K562 (cell line): Measurements from ENCODE around the gene CDKN2AIPNL. TPM values are rescaled to one million over a fixed set of nuclear protein-coding genes. Genes with fewer than 3 reads are reported as not detected.

ENCODE experiments used
- ATAC-seq: fragments of 200-7000 bp; cut with Tn5 transposase; 3 replicates; pipeline ENCODE4 v1.9.1; 2020; ENCODE audit warnings: moderate library complexity
- BruUV-seq: library from RNA; stranded (reverse); fragments of 400-500 nt; replicated peaks from 2 replicates; lab custom pipeline; 2021; lab: Mats Ljungman, UMichigan
- CTCF ChIA-PET: fragments of 300-600 bp; formaldehyde crosslinking; extraction: SDS; loops from one replicate; lab custom pipeline; 2021; ENCODE audit warnings: low intra/inter-chr PET ratio; lab: Yijun Ruan, JAX
- POLR2A ChIA-PET: fragments of 300-600, 350-650 bp; sonication (Branson Sonifier 250); formaldehyde crosslinking; extraction: SDS; loops from one replicate; lab custom pipeline; 2021; ENCODE audit warnings: antibody characterized with exemption, inconsistent platforms; lab: Yijun Ruan, JAX
- DNase-seq, 4 experiments: peaks; one replicate each; pipeline versions ENCODE4 v3.0.0 to v3.0.0-alpha.2; 2011 to 2018; ENCODE audit warnings: low spot score in 3 of 4, mixed read lengths in 3 of 4; ENCODE audit errors: extremely low read depth in 1 of 4
- FAIRE-seq: peaks from 2 replicates; lab custom pipeline; 2011; peaks lifted over from hg19 to GRCh38; lab: Jason Lieb, UNC
- H2AFZ ChIP-seq: 2 replicates; pipeline ENCODE4 v1.6.0; 2011; ENCODE audit warnings: low read depth, low read length, control low read depth, inconsistent platforms
- H3K27ac ChIP-seq: fragments of 200-600 bp; 3 replicates; pipeline ENCODE4 v1.8.0; 2011; ENCODE audit warnings: low read depth, mild to moderate bottlenecking, control low read depth, inconsistent platforms, low read length, moderate library complexity, mixed read lengths; ENCODE audit errors: extremely low read depth
- H3K27me3 ChIP-seq, 2 experiments: fragments of 300-600 bp in 1 of 2; 2 replicates in 1 of 2; 3 replicates in 1 of 2; pipeline versions ENCODE4 v1.6.0 to v1.8.0; 2011; ENCODE audit warnings: inconsistent platforms in 2 of 2, low read length in 2 of 2, mild to moderate bottlenecking in 1 of 2, mixed read lengths in 1 of 2, moderate library complexity in 1 of 2; ENCODE audit not compliant: control insufficient read depth in 2 of 2, insufficient read depth in 2 of 2
- H3K36me3 ChIP-seq: fragments of 300-600 bp; 3 replicates; pipeline ENCODE4 v1.8.0; 2011; ENCODE audit warnings: mild to moderate bottlenecking, low read length, inconsistent platforms; ENCODE audit not compliant: control insufficient read depth, insufficient read depth
- H3K4me1 ChIP-seq, 2 experiments: fragments of 200-600 bp in 1 of 2; replicated peaks in 1 of 2; 2 replicates in 1 of 2; 3 replicates in 1 of 2; pipeline versions ENCODE4 v1.5.1 to v1.8.0; 2011; ENCODE audit warnings: inconsistent platforms in 2 of 2, low read length in 2 of 2, mild to moderate bottlenecking in 1 of 2, mixed read lengths in 1 of 2, moderate library complexity in 1 of 2; ENCODE audit not compliant: control insufficient read depth in 2 of 2, insufficient read depth in 2 of 2
- H3K4me2 ChIP-seq: 2 replicates; pipeline ENCODE4 v1.6.1; 2011; ENCODE audit warnings: low read length, control low read depth, inconsistent platforms, mixed read lengths; ENCODE audit not compliant: insufficient read depth
- H3K4me3 ChIP-seq: fragments of 200-600 bp; sonication (generic), shearing (Covaris generic); 2 replicates; pipeline ENCODE4 v1.5.1; 2016; ENCODE audit warnings: control low read depth, inconsistent platforms
- H3K79me2 ChIP-seq: fragments of 200-600 bp; 3 replicates; pipeline ENCODE4 v1.8.0; 2011; ENCODE audit warnings: low read length, inconsistent platforms; ENCODE audit not compliant: control insufficient read depth, insufficient read depth
- H3K9ac ChIP-seq, 2 experiments: 2 replicates each; pipeline versions ENCODE4 v1.6.0 to v1.6.1; 2011; ENCODE audit warnings: low read depth in 2 of 2, low read length in 2 of 2, control low read depth in 1 of 2, inconsistent platforms in 1 of 2, mild to moderate bottlenecking in 1 of 2, mixed read lengths in 1 of 2; ENCODE audit not compliant: insufficient read depth in 1 of 2
- H3K9me1 ChIP-seq: one replicate; pipeline ENCODE4 v1.6.0; 2011; ENCODE audit warnings: inconsistent platforms, mild to moderate bottlenecking, low read length, moderate library complexity; ENCODE audit not compliant: control insufficient read depth, insufficient read depth
- H3K9me3 ChIP-seq: replicated peaks from 2 replicates; pipeline ENCODE4 v1.5.1; 2011; ENCODE audit warnings: low read depth, low read length, inconsistent platforms; ENCODE audit not compliant: control insufficient read depth, insufficient read depth
- H4K20me1 ChIP-seq: replicated peaks from 2 replicates; pipeline ENCODE4 v1.6.1; 2011; ENCODE audit warnings: low read length, inconsistent platforms, mixed read lengths; ENCODE audit not compliant: control insufficient read depth, insufficient read depth
- ESRRA ChIP-seq: fragments of 450-650 bp; IDR thresholded peaks from 2 replicates; pipeline ENCODE4 v1.6.1; 2014; ENCODE audit warnings: low read depth, mild to moderate bottlenecking, moderate library complexity, borderline replicate concordance
- EWSR1 ChIP-seq: fragments of 450-650 bp; IDR thresholded peaks from 2 replicates; pipeline ENCODE4 v1.6.1; 2018; ENCODE audit warnings: borderline replicate concordance, mild to moderate bottlenecking, low read depth, moderate library complexity; ENCODE audit not compliant: partially characterized antibody
- HIVEP1 ChIP-seq: fragments of 250-450 bp; sonication (Bioruptor Pico); IDR thresholded peaks from 2 replicates; pipeline ENCODE4 v1.4.0; 2020; ENCODE audit warnings: mild to moderate bottlenecking
- WGBS: fragments of 100-300 bp; shearing (Covaris generic); methylation state at CpG from one replicate; pipeline ENCODE4 v1.1.6; 2016; ENCODE audit warnings: low coverage, mixed read lengths; ENCODE audit not compliant: insufficient coverage; ENCODE audit errors: missing lambda C conversion rate; 5-methylcytosine and 5-hydroxymethylcytosine counted together
- in situ Hi-C: fragments of 300-500 bp; cut with MboI; formaldehyde crosslinking; loops from 4 replicates; pipeline ENCODE4 v1.15.0; 2018; ENCODE audit warnings: inconsistent platforms, mixed read lengths
- intact Hi-C: fragments of 100-400 bp; cut with micrococcal nuclease; formaldehyde crosslinking; loops from 2 replicates; pipeline ENCODE4 v1.14.2; 2022
- polyA plus RNA-seq, 8 experiments: library from polyadenylated mRNA; depleted of rRNA in 4 of 8; stranded (reverse) in 5 of 8; unstranded in 3 of 8; fragments of >200 nt; fragmentation: Nextera tagmentation in 2 of 8; fragmentation: Illumina TruSeq in 1 of 8; extraction: Ambion mirVana in 2 of 8; extraction: Trizol in 1 of 8; gene quantifications; 2 replicates each; pipeline versions ENCODE4 v1.2.1 to v1.2.3, GENCODE V29; 2011 to 2014; ENCODE audit warnings: inconsistent platforms in 1 of 8, missing spikeins in 1 of 8
- total RNA-seq, 7 experiments: library from RNA; depleted of rRNA in 6 of 7; stranded (reverse); fragments of >200 nt in 6 of 7; fragmentation: Illumina TruSeq in 2 of 7; extraction: Trizol in 2 of 7; gene quantifications; 2 replicates each; pipeline versions ENCODE4 v1.2.1 to v1.2.3, GENCODE V29; 2011 to 2021; ENCODE audit warnings: low replicate concordance in 1 of 7
- TF ChIP-seq, protein P1 (sequence below): sonication (generic); formaldehyde crosslinking; IDR thresholded peaks from 2 replicates; pipeline ENCODE4 v1.8.0; 2022; ENCODE audit warnings: missing genetic modification reagents, mild to moderate bottlenecking, borderline replicate concordance
- TF ChIP-seq, protein P2 (sequence below): IDR thresholded peaks from 2 replicates; pipeline ENCODE4 v1.6.1; 2012; ENCODE audit warnings: low read depth, low read length, improper control_type of control experiment, borderline replicate concordance
- TF ChIP-seq, protein P3 (sequence below): sonication (generic); formaldehyde crosslinking; IDR thresholded peaks from 2 replicates; pipeline ENCODE4 v1.8.0; 2022; ENCODE audit warnings: mild to moderate bottlenecking, low read depth, missing genetic modification reagents
- TF ChIP-seq, protein P4 (sequence below): fragments of 450-650 bp; IDR thresholded peaks from 2 replicates; pipeline ENCODE4 v1.6.1; 2016

The CDKN2AIPNL gene
- total and polyA plus RNA-seq, 9 of the 15 experiments (the other 6 are each of a cell fraction or from before 2014, with no cell fraction given), result 19.9 to 46.9 (median 42.2) TPM

DNA sequence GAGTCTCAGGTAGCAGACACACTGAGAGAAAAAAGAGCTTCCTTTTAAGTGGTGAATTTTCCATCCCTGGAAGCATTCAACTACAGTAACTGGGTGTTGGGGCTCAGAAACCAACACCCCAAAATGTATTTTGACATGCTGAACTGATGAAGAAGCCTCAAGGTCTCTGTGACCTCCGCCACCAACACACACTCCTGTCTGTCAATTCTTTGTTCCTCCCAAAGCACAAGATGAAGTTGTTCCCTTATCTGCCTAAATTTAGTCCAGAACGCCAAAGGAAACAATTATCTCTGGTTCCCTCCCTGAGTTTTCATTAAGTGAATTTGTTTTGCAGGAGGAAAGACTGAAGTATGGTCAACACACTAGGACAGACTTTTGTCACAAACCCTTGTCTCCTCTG, 1.4 kb upstream of the CDKN2AIPNL start:
- Histone ChIP-seq H4K20me1 (no peaks in the 10 kb centered on the region), H3K4me1 (peaks cover 18 to 25% of the 10 kb centered on the region in 2 experiments), H2AFZ (peak overlapping the region; percentile 64), H3K27ac (no peak overlapping the region), H3K9me3 (no peaks in the 10 kb centered on the region), H3K9me1 (no peaks in the 10 kb centered on the region), H3K4me3 (no peak overlapping the region), H3K27me3 (no peaks in the 10 kb centered on the region), H3K9ac (peak overlapping the region in 1 of 2 experiments; percentile 20; a peak in 1 of 4 replicates), H3K36me3 (peaks cover 15% of the 10 kb centered on the region; the same call in 2 of the 3 replicates), H3K4me2 (peak overlapping the region; percentile 64), H3K79me2 (peaks cover 28% of the 10 kb centered on the region)
- TF ChIP-seq, protein P1, sequence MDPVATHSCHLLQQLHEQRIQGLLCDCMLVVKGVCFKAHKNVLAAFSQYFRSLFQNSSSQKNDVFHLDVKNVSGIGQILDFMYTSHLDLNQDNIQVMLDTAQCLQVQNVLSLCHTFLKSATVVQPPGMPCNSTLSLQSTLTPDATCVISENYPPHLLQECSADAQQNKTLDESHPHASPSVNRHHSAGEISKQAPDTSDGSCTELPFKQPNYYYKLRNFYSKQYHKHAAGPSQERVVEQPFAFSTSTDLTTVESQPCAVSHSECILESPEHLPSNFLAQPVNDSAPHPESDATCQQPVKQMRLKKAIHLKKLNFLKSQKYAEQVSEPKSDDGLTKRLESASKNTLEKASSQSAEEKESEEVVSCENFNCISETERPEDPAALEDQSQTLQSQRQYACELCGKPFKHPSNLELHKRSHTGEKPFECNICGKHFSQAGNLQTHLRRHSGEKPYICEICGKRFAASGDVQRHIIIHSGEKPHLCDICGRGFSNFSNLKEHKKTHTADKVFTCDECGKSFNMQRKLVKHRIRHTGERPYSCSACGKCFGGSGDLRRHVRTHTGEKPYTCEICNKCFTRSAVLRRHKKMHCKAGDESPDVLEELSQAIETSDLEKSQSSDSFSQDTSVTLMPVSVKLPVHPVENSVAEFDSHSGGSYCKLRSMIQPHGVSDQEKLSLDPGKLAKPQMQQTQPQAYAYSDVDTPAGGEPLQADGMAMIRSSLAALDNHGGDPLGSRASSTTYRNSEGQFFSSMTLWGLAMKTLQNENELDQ (CRISPR knock-in tag), result no peak
- TF ChIP-seq, protein P2, sequence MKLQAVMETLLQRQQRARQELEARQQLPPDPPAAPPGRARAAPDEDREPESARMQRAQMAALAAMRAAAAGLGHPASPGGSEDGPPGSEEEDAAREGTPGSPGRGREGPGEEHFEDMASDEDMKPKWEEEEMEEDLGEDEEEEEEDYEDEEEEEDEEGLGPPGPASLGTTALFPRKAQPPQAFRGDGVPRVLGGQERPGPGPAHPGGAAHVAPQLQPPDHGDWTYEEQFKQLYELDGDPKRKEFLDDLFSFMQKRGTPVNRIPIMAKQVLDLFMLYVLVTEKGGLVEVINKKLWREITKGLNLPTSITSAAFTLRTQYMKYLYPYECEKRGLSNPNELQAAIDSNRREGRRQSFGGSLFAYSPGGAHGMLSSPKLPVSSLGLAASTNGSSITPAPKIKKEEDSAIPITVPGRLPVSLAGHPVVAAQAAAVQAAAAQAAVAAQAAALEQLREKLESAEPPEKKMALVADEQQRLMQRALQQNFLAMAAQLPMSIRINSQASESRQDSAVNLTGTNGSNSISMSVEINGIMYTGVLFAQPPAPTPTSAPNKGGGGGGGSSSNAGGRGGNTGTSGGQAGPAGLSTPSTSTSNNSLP, result no peak
- TF ChIP-seq, protein P3, sequence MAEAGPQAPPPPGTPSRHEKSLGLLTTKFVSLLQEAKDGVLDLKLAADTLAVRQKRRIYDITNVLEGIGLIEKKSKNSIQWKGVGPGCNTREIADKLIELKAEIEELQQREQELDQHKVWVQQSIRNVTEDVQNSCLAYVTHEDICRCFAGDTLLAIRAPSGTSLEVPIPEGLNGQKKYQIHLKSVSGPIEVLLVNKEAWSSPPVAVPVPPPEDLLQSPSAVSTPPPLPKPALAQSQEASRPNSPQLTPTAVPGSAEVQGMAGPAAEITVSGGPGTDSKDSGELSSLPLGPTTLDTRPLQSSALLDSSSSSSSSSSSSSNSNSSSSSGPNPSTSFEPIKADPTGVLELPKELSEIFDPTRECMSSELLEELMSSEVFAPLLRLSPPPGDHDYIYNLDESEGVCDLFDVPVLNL (CRISPR knock-in tag), result no peak
- peak; percentile 62; the same call in 1 of the 2 replicates for TF ChIP-seq ESRRA
- TF ChIP-seq EWSR1, result no peak
- TF ChIP-seq, protein P4, sequence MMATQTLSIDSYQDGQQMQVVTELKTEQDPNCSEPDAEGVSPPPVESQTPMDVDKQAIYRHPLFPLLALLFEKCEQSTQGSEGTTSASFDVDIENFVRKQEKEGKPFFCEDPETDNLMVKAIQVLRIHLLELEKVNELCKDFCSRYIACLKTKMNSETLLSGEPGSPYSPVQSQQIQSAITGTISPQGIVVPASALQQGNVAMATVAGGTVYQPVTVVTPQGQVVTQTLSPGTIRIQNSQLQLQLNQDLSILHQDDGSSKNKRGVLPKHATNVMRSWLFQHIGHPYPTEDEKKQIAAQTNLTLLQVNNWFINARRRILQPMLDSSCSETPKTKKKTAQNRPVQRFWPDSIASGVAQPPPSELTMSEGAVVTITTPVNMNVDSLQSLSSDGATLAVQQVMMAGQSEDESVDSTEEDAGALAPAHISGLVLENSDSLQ, result peak; percentile 56
- TF ChIP-seq HIVEP1 (CRISPR knock-in tag), result no peak
- FAIRE-seq, result peak; percentile 61
- intact Hi-C loops (loop anchor here (5.0 kb wide), 3 partner anchors 54 to 164 kb away; no protein-coding TSS in a partner anchor), in situ Hi-C loops (loop anchor here (5.0 kb wide), 1 partner anchor 99 kb away; no protein-coding TSS in a partner anchor)
- no peak for ATAC-seq
- peak in 1 of 4 experiments; percentile 21 for DNase-seq
- 15% methylated on average over 2 of the region's 2 CpGs for WGBS
- no TSS peak for BruUV-seq
- POLR2A ChIA-PET, result interaction anchor here (0.8 kb wide), 1 partner anchor 110 kb away, joined by 4 read pairs; no protein-coding TSS in a partner anchor
- CTCF ChIA-PET, result no interaction called here
